Astrocyte of the cerebellum (primary cell): Measurements from ENCODE around the gene GLCCI1.
"Not testable (repeated sequence)": the region's sequence is repeated elsewhere in the genome, so short reads cannot be mapped to it uniquely, and the experiment has no call there.

ENCODE experiments used
- DNase-seq: peaks from one replicate; pipeline ENCODE4 v3.0.0-alpha.2; 2011; ENCODE audit warnings: low read depth
- H3K4me3 ChIP-seq: 2 replicates; pipeline ENCODE4 v1.5.1; 2011; ENCODE audit warnings: mild to moderate bottlenecking, low read depth, low read length, moderate library complexity
- in situ Hi-C: cut with HindIII; loops from 2 replicates; pipeline ENCODE4 v1.10.0; 2017; ENCODE audit warnings: low sequenced_read_pairs
- TF ChIP-seq, protein P1 (sequence below): IDR thresholded peaks from 2 replicates; pipeline ENCODE4 v1.5.1; 2012; ENCODE audit warnings: low read length, low read depth, moderate library complexity, mild to moderate bottlenecking; ENCODE audit errors: missing control alignments

GLCCI1 gene

DNA sequence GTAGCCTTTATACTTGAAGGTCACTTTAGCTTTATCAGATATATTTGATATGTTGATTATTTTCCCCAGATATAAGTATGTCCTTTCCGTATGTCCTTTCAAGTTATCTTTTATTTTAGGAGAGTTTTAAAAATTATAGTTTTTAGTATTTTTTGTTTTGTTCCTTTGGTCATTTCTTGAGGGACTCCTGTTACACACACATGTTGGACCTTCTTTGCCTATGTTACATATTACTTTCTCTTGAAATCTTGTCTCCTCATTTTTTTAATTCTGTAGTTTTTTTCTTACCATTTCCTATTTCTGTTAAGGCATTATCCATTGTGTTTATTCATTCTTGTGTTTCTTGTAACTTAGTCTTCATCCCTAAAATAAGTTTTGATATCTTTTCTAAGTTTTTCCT lies 23.9 kb downstream of the GLCCI1 start:
- no peak overlapping the region for H3K4me3 ChIP-seq
- no peak for DNase-seq
- in situ Hi-C loops: no loop called here
- TF ChIP-seq, protein P1, sequence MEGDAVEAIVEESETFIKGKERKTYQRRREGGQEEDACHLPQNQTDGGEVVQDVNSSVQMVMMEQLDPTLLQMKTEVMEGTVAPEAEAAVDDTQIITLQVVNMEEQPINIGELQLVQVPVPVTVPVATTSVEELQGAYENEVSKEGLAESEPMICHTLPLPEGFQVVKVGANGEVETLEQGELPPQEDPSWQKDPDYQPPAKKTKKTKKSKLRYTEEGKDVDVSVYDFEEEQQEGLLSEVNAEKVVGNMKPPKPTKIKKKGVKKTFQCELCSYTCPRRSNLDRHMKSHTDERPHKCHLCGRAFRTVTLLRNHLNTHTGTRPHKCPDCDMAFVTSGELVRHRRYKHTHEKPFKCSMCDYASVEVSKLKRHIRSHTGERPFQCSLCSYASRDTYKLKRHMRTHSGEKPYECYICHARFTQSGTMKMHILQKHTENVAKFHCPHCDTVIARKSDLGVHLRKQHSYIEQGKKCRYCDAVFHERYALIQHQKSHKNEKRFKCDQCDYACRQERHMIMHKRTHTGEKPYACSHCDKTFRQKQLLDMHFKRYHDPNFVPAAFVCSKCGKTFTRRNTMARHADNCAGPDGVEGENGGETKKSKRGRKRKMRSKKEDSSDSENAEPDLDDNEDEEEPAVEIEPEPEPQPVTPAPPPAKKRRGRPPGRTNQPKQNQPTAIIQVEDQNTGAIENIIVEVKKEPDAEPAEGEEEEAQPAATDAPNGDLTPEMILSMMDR: no peak

GRCh38 chr7:7995348-7995747 lies 26.8 kb downstream of the GLCCI1 start:
- in situ Hi-C loops, DNase-seq, H3K4me3 ChIP-seq: not testable (repeated sequence)

- TF ChIP-seq, protein P1: no peak
- DNase-seq: no peak
- no peak overlapping the region for H3K4me3 ChIP-seq
- in situ Hi-C loops: no loop called here
These were observed 28.0 kb downstream of the GLCCI1 start for GRCh38 chr7:7996568-7996967.

DNA sequence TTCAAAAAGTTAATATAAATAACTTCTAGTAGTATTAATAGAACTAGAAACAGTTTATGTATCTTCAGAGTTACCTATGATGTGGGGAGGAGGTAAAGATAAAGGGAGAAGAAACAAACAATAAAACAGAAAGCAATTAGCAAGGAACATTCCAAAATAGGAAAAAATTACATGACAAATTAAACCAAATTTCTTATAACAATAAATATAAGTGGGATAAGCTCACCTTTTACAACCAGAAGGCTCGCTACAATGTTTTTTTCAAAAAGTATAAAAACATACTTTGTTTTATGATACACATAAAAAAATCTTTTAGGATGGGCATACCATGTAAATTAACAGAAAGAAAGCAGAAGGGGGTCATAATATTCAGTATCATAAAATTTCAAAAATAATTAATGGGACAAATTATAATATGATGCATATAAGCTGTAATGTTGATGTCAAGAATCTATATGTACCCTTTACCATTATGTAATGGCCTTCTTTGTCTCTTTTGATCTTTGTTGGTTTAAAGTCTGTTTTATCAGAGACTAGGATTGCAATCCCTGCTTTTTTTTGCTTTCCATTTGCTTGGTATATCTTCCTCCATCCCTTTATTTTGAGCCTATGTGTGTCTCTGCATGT lies 31.8 kb downstream of the GLCCI1 start:
- no peak for DNase-seq
- in situ Hi-C loops: no loop called here
- TF ChIP-seq, protein P1: no peak
- H3K4me3 ChIP-seq: no peak overlapping the region

DNA sequence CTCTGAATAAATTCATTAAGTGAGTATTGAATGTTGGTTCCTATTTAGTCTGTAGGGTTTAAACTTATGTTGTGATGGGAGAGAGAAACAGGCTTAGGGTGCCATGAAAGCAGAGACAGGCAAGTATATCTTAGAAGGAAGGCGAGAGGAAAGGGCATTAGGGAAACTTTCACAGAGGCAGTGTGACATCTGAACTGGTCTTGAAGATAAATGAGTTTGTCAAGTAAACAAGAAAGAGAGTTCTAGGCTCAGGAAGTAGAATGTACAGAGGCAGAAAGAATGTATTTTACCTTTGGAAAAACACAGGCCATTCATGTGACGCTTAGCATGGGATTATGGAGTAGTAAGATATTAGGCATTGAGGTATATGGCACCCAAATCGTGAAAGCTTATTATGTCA lies 34.5 kb downstream of the GLCCI1 start:
- no peak for DNase-seq
- TF ChIP-seq, protein P1: no peak
- no peak overlapping the region for H3K4me3 ChIP-seq
- in situ Hi-C loops: no loop called here

DNA sequence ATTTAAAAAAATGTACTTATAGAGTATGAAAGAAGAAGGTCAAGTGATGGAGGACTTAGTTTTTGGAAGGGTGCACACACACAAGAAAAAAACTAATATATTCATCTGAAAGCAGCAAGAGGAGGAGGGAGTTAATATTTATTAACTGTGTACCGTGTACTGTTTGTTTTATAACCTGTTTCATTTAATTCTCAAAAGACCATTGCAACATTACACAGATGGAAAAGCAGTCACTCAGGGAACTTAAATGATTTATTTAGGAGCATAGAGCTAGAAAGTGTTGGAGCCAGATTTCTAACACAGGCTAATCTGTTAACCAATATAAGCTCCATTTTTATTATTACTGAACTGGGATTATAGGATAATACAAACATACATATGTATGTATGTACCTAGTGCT lies 36.7 kb downstream of the GLCCI1 start:
- TF ChIP-seq, protein P1: no peak
- DNase-seq: no peak
- H3K4me3 ChIP-seq: no peak overlapping the region
- in situ Hi-C loops: no loop called here

- no peak for DNase-seq
- H3K4me3 ChIP-seq: no peak overlapping the region
- TF ChIP-seq, protein P1: no peak
- in situ Hi-C loops: no loop called here
These were observed 45.8 kb downstream of the GLCCI1 start for GRCh38 chr7:8014399-8014798.
